Activated gamma-delta T cell treated with Interleukin-2 at 50 U/mL for 16 hours (primary cell): ENCODE results near the gene EIF4G3.
"Not testable (repeated sequence)": the region's sequence is repeated elsewhere in the genome, so short reads cannot be mapped to it uniquely, and the experiment has no call there.

Experiments
- DNase-seq: peaks from one replicate; pipeline ENCODE4 v3.0.0-alpha.2; 2020

EIF4G3 gene

DNA sequence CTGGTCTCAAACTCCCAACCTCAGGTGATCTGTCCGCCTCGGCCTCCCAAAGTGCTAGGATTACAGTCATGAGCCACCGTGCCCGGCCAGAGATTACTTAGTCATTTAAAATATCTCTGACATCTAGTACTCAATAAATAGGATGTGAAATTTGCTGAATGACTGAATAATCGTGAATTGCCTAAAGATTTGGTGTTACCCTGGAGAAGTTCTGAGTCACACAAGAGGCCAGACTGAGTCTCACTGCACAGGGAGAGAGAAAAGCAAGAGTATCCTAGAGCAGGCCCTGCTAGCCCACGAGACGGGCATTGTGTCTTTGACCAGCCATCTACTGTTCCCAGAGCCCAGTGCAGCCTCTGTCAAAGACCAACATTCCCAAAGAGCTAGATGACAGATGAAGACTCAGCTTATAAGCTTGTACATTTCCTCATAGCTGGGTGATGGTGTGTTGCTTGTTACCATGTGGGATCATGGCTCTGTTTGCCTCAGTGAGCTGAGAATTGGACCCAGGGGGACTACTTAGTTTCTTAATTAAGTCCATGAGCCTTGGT is 5.6 kb upstream of the EIF4G3 start:
- DNase-seq: no peak

DNA sequence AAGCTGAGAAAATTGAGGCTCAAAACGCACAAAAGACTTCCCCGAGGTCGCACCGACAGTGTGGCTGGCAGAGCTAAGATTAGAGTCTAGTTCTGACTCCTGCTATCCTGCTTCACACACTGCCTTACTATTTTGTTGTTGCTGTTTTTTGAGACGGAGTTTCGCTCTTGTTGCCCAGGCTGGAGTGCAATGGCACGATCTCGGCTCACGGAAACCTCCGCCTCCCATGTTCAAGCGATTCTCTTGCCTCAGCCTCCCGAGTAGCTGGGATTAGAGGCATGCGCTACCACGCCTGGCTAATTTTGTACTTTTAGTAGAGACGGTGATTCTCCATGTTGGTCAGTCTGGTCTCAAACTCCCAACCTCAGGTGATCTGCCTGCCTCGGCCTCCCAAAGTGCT is 1.6 kb upstream of the EIF4G3 start:
- not testable (repeated sequence) for DNase-seq

DNA sequence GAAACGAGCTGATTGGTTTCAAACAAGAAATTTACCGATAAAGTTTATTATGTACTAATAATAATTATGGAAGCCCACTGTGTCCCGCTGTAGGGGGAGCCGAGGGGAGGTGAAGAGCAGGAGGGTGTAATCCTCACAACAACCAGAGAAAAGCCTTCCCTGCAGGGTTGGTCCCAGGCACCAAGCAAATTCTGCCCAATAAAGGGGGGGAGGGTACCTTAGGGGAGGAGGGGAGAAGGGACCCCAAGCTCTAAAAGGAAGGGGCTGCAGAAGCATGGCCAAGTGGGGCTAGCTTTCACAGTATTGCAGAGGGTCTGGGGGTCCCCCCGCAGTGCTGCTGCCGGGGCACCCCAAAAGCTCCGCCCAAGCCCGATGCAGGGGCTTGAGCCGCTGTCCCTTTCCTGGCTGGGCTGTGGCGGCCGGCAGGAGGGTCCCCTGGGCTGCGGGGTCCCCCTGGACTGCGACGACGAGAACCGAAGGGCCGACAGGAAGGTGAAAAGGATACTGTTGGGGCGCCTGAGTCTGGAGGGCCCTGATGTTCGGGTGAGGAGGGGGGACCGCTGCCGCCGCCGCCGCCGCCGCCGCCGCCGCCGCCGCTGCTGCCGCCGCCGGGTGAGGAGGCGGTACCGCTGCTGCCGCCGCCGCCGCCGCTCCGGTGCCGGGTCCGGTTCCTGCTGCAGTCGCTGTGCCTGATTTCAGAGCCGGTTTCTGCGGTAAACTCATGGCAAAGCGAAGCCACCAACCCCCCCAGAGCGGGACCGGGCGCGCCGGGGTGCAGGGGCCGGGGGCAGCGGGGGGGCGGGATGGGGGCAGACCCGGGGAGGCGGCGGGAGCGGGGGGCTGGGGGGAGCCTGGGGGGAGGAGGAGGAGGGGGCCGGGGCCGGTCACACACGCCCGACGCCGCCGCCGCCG is 771 bp downstream of the EIF4G3 start:
- peak; percentile 17 for DNase-seq

GRCh38 chr1:21175324-21175669 is 1.4 kb downstream of the EIF4G3 start:
- no peak for DNase-seq

- no peak for DNase-seq
Observed at GRCh38 chr1:21174654-21175323, 1.9 kb downstream of the EIF4G3 start.

GRCh38 chr1:21174230-21174629 is 2.5 kb downstream of the EIF4G3 start:
- no peak for DNase-seq

GRCh38 chr1:21173096-21173495 is 3.6 kb downstream of the EIF4G3 start:
- not testable (repeated sequence) for DNase-seq

- not testable (repeated sequence) for DNase-seq
Observed at GRCh38 chr1:21170837-21171236, 5.9 kb downstream of the EIF4G3 start.

GRCh38 chr1:21168444-21168843 is 8.3 kb downstream of the EIF4G3 start:
- DNase-seq: no peak

GRCh38 chr1:21165646-21166045 is 11.1 kb downstream of the EIF4G3 start:
- DNase-seq: no peak

DNA sequence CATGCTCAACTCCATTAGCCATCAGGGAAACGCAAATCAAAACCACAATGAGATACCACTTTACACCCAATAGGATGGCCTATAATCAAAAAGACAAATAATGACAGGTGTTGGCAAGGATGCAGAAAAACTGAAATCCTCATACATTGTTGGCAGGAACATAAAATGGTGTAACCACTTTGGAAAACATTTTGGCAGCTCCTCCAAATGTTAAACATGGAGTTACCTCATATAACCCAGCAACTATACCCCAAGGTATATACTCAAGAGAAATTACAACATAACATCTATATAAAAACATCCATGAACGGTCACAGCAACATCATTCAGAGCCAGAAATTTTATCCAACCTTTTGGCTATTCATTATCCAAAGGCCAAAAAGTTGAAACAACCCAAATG is 11.6 kb downstream of the EIF4G3 start:
- DNase-seq: no peak

GRCh38 chr1:21164266-21164665 is 12.4 kb downstream of the EIF4G3 start:
- DNase-seq: no peak

DNA sequence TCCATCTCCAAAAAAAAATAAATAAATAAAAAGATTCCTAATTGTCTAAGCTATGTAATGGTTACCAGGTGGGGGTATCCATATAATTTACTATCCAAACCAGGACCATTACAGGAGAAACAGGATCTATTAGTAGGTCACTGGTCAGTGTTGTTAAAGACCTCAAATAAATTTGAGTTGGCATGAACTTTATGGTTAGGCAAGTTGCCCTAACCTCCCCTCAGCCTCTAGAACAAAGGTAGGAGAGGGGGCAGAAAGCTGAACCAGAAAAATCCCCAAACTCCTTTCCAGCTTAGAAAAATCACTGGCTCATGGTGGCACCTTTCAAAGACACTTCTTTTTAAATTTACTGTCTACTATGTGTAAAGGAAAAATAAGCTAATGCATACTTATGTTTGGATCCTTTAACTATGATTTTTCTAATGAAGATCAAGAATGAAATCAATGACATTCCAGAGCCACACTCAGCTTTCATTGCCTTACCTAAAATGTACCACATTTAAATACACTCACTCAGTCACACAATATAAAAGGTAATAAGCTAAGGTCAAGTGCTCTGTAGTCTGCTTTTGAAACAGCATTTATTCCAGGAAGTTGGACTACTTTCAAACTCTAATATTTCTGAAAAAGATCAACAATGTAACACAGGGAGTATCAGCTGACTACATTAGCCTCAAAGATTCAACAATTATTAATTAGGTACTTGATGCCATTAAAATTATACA is 13.8 kb downstream of the EIF4G3 start:
- no peak for DNase-seq

- no peak for DNase-seq
Observed at GRCh38 chr1:21161842-21162241, 14.9 kb downstream of the EIF4G3 start.

DNA sequence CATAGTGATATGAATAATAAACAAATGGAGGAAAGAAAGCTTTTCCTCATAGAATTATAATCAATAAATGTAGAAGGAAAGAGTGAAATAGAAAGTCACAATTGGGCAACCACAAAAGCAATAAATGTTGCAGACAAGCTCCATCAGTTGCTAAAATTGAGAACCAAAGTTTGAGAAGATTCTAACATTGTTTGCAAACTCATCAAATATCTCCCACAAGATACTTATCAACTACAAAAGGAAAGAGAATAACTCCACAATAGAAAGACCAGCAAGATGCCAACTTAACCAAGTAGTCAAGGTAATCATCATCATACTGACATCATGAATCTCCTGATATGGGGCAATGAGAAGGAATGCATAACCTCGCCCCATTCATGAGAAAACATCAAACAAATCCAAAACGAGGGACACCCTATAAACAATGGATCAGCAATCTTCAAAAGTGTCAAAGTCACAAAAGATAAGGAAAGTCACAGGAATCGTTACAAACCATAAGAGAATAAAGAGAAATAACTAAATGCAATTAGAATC is 16.4 kb downstream of the EIF4G3 start:
- DNase-seq: no peak

DNA sequence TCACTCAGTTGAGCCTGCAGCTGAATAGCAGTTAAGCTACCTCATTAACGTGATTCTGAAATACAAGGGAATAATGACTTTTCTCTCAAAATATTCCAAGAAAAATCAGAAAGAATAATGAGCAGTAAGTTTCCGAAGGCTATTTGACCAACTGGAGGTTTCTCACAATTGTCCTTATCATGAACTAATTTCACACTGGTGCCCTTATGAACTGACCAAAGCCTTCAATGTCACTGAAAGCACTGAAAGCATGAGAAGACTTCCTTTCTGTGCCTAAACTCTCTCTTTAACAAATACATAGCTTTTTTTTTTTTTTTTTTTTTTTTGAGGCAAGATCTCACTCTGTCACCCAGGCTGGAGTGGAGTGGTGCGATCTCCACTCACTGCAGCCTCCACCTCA is 18.8 kb downstream of the EIF4G3 start:
- no peak for DNase-seq

DNA sequence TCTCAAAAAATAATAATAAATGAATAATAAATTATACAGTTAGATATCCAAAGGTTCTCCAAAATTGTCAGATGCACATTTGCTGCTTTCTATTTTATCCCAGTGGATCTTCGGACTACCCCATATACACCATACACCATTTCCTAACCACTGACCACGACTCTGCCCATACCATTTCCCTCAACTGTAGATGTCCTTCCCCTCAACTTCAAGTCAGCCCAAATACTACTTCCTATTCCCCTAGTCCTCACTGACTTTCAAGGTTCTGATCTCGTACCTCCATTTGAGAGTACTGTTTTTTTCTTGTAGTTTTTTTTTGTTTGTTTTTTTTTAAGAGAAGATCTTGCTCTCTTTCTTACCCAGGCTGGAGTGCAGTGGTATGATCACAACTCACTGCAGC is 19.6 kb downstream of the EIF4G3 start:
- DNase-seq: no peak

- DNase-seq: no peak
Observed at GRCh38 chr1:21156019-21156418, 20.7 kb downstream of the EIF4G3 start.

GRCh38 chr1:21154717-21155116 is 22.0 kb downstream of the EIF4G3 start:
- no peak for DNase-seq

- DNase-seq: no peak
Observed at GRCh38 chr1:21153388-21153787, 23.3 kb downstream of the EIF4G3 start.

DNA sequence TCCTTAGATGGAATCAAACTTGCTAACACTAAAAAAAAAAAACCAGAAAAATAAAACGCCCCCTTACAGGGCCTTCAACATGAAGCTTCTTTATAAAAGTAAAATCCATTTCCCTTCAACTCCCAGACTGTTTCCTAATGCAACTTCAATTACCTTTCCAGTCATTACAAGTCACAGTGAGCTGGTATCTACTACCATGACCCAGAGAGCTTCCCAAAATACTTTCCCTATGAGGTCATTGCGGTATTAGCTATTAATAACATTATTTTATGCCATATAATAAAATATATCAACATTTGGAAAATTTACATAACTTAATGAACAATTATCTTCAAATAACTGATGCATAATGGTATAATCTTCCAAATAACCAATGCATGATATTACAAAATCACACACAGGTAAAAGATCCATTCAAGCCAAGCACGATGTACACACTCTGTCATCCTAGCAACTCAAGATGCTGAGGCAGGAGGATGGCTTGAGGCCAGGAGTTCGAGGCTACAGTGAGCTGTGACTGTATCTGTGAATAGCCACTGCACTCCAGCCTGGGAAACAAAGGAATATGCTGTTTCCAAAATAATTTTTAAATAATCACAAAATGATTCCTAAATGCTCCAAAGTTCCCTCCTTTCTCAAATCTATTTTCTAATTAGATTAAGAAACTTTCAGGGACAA is 24.1 kb downstream of the EIF4G3 start:
- DNase-seq: no peak

DNA sequence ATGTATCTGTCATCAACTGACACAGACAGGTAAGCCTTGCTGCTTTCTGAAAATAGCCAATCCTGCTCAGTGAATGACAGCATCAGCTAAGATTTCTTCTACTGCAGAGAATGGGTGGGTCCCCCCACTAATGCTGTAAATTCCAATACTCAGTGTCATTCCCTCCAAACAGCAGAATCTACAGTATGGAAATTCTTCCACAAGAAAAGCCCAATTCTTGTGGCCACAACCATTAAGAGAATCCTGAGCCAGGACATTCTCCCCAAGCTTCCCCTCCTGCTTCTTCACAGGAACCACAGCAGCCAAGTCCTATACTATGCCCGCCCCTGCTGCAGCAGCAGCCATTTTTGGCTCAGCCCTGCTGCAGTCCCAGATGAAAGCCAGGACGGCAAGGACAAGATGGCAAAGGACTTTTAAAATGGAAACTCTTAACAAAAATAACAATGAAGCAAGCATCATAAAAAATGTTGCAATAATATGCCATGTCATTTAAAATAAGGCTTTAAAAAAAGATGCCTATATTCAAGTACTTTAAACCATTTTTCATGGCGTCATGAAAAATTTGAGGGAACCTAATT is 26.8 kb downstream of the EIF4G3 start:
- no peak for DNase-seq
